Kidney tubule cell (primary cell): ENCODE results near the gene FGD6.
"Not testable (repeated sequence)": the region's sequence is repeated elsewhere in the genome, so short reads cannot be mapped to it uniquely, and the experiment has no call there.

Experiments used
- DNase-seq: peaks from one replicate; pipeline ENCODE4 v3.0.0-alpha.2; 2018; ENCODE audit warnings: low spot score

Gene FGD6

GRCh38 chr12:95126076-95126475 is 91.2 kb downstream of the FGD6 start:
- DNase-seq = no peak

- DNase-seq = no peak
Observed at GRCh38 chr12:95124106-95124505, 93.2 kb downstream of the FGD6 start.

DNA sequence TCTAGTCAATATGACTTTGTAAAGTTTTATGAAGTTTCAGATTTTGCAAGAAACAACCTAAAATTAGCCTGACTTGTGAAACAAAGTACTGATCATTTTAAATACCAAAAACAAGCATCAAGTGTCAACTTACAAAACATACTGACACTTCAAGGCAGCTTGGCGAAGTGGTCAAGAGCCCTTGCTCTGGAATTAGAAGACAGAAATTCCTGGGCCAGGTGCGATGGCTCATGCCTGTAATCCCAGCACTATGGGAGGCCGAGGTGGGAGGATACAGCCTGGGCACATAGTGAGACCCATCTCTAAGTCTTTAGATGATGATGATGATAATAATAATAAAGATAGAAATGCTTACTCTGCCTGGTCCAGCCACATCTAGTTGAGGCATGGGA is 98.5 kb downstream of the FGD6 start:
- DNase-seq = peak; percentile 70

GRCh38 chr12:95118138-95118787 is 99.0 kb downstream of the FGD6 start:
- peak; percentile 96 for DNase-seq

GRCh38 chr12:95117178-95117599 is 100.1 kb downstream of the FGD6 start:
- DNase-seq = peak; percentile 92

DNA sequence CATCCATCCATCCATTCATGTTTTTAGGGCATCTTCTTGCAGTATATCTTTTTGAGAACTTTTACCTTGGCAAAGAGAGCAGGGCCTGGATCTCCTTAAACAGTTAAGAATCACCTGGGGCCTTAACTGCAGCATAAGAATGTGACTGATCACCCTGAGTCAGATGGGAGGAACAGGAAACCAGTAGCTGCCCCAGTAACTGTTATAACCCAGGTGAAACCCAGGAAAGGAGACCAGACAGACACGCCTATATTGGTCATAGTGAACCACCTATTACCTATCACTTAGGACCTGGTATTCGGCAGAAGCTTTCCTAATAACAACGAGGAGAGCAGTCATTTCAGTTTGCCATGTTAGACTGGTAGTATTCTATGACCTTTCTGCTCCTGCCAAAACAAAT is 100.5 kb downstream of the FGD6 start:
- peak; percentile 97 for DNase-seq

DNA sequence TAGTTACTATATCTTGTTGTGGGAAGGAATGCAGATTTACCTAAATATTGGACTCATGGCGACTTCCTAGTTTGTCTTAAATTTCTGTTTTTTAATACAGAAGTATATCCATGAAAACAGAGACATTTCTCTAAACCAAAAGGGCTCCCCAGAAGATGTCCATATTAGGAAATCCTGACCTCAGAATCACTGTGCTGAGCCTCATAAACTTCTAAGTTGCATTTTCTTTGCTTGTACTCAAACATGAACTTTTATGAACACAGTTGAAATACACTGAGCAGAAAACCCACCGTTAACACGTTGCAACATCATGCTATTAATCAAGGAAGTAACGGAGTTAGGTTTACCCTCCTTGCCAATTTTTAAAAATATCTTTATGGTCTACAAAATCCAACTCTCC is 100.9 kb downstream of the FGD6 start:
- peak; percentile 26 for DNase-seq

DNA sequence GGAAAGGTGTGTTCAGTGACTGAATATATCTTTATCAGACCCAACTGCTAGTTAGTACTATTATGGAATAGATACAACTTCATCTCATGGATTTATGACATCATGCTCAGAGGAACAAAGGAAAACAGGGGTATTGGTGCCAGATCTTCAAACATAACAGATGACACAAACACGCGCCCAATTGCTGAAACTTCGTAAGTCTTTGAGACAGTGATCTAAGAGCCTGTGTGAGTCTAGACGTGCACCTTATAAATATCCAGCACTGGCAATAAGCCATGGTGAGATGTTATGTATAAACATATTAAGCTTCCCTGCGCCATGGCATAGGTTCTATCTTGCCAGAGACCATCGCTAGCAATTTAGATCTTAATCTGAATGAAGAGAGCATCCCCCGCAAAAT is 101.6 kb downstream of the FGD6 start:
- peak; percentile 40 for DNase-seq

- peak; percentile 92 for DNase-seq
Observed at GRCh38 chr12:95114766-95115405, 102.4 kb downstream of the FGD6 start.

DNA sequence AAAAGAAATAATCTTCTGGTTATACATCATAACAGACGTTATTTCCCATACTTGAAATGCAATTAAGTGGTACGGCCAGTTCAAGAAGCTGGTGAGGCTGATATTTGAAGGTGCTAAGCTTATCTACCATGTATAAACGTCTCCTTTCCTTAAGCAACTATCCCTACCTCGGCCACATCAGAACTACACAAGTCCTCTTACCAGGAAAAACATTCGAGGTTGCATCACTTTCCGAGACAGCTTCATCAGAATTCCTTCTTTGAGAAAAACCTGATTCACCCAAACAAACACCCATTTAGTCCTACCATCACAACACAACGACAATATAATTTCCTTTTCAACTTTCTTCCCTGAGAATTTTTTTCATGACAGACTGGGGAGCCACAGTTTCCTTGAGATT is 109.9 kb downstream of the FGD6 start:
- DNase-seq = no peak

DNA sequence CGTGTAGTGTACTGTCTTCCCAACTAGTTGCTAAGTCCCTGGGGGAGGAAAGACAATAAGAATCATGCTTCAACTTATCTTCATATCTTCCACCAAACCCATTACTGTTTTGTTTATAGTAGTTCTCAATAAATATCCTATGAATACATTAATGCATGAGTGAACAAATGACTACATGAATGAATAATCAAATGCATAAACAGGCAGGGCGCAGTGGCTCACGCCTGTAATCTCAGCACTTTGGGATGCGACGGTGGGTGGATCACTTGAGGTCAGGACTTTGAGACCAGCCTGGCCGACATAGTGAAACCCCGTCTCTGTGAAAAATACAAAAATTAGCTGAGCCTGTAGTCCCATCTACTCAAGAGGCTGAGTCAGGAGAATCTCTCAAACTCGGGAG is 111.7 kb downstream of the FGD6 start:
- peak; percentile 35 for DNase-seq

DNA sequence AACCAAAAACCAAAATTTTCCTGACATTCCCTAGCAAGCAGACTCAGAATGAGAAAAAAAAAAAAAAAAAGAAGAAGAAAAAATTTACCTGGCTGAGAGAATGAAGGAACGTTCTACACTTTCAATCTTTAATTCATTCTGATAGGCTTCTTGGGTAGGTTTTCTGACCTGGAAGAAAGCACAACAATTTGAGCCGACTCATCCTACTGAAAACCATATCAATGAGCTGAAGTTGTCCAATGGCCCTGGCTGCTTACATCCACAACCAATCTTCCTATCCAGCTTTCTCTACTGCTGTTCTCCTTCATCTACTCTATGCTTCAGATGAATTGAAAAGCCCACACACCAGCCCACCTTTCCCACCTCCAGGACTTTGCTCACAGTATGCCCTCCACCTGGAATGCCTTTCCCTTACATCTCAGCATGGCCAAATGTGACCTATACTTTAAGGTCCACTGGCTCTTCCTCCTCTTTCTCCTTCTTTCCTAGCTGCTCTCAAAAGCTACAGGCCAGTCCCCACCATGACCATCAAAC is 112.3 kb downstream of the FGD6 start:
- no peak for DNase-seq

- DNase-seq = peak; percentile 98
Observed at GRCh38 chr12:95102916-95103671, 114.2 kb downstream of the FGD6 start.

- DNase-seq = not testable (repeated sequence)
Observed at GRCh38 chr12:95101957-95102356, 115.3 kb downstream of the FGD6 start.

- DNase-seq = peak; percentile 63
Observed at GRCh38 chr12:95100264-95101190, 116.7 kb downstream of the FGD6 start.

DNA sequence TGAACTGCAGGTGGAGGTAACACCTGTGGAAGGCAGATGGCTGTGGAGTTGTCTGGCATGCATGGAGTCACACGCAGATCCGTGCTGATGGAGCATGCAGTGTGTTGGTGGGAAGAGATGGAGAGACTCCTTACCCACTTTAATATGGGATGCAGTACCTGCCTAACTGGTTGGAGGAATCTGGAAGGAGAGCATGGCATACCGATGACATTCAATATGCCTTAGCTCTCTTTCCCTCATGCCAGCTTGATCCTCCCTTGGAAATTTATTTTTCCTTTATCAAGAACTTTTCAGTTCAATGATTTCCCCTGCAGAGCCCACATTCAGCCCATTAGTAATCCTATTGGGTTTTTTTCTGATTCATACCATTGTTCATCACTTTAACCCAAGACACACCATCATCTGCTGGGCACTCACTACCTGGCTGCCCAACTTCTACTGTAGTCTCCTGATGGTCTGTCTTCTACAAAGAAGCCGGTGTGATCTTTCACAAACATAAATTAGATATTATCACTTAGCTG is 117.9 kb downstream of the FGD6 start:
- peak; percentile 87 for DNase-seq

DNA sequence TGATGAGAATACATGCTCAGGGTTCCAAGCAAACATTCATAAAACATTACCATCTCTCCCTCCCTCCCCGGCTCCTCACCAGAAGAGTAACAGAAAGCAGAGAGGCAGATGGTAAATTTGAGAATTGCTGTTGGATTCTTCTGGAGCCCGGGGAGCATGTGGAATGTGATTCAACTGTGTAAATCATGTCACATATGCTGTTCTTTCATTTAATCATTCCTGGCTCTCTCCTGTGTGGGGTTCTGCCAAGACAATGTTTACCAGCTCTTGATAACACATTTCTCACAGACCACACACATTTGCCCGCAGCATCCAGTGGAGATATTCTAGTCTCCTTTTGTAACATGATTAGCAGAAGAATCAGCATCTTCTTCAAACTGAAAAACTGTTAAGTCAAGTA is 120.4 kb downstream of the FGD6 start:
- DNase-seq = peak; percentile 36

DNA sequence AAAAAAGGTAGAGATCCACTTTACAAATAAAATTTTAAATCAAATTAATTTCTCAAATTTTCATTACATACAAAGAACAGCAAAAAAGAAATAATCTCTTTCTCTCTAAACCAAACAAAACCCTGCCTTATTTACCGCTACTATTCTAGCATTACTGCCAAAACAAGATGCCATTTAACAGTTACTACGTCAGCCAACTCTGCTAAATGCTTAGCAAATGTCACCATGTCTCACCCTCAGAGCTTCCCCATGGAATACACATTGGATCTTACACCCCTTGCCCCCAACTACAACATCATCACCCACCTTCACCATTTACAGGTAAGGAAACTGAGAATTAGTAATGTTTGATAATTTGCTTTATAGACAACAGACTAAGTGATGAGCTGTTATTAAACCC is 120.9 kb downstream of the FGD6 start:
- DNase-seq = no peak

- DNase-seq = not testable (repeated sequence)
Observed at GRCh38 chr12:95095866-95096265, 121.4 kb downstream of the FGD6 start.

- no peak for DNase-seq
Observed at GRCh38 chr12:95089462-95089861, 127.8 kb downstream of the FGD6 start.

DNA sequence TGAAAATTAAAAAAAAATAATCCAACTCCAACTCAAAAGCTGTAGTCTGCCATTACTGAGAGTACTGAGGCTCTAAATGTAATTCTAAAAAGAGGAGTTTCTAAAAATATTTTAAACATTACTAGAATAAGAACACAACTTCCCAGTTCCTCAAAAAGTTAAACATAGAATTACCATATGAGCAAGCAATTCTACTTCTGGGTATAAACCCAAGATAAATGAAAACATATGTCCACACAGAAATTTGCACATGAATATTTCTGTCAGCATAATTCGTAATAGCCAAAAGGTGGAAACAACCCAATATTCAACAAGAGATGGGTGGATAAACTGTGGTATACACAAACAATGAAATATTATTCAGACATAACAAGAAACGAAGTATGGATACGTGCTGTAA is 128.9 kb downstream of the FGD6 start:
- DNase-seq = no peak

DNA sequence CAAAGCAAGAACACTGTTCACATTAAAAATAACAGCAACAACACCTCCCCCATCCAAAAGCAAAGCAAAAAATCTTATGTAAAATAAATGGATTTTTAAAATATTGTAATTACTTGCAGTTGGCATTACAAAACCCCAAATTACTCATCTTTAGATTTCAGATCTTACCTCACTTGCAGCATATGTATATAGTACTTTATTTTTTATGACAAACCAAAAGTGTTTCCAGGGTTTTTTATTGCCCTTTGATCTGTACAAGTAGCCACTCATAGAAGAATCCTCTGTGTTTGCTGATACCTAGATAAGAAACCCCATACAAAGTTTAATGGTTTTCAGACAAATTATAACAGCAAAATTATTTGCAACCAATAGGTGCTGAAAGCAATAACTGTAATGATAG is 131.7 kb downstream of the FGD6 start:
- no peak for DNase-seq
